Adipocyte (in vitro differentiated cells): ENCODE results near the gene TNKS2.

Experiments
- DNase-seq: peaks from one replicate; pipeline ENCODE4 v3.0.0-alpha.2; 2015; ENCODE audit warnings: low read depth
- H3K27me3 ChIP-seq: replicated peaks from 2 replicates; pipeline ENCODE4 v1.7.0; 2013; ENCODE audit warnings: mild to moderate bottlenecking, low read length, moderate library complexity; ENCODE audit not compliant: control insufficient read depth, insufficient read depth
- H3K36me3 ChIP-seq: 2 replicates; pipeline ENCODE4 v1.7.0; 2013; ENCODE audit warnings: low read length, mild to moderate bottlenecking, moderate library complexity; ENCODE audit not compliant: control insufficient read depth, insufficient read depth, severe bottlenecking
- H3K4me1 ChIP-seq: 2 replicates; pipeline ENCODE4 v1.7.0; 2013; ENCODE audit warnings: mild to moderate bottlenecking, low read length, moderate library complexity; ENCODE audit not compliant: control insufficient read depth, insufficient read depth
- H3K4me3 ChIP-seq: 2 replicates; pipeline ENCODE4 v1.7.0; 2013; ENCODE audit warnings: mild to moderate bottlenecking, low read length, moderate library complexity
- H3K9ac ChIP-seq: 2 replicates; pipeline ENCODE4 v1.7.0; 2013; ENCODE audit warnings: mild to moderate bottlenecking, low read length, moderate library complexity
- H3K9me3 ChIP-seq: 2 replicates; pipeline ENCODE4 v1.7.0; 2013; ENCODE audit warnings: mild to moderate bottlenecking, low read length, moderate library complexity; ENCODE audit not compliant: control insufficient read depth

TNKS2 gene

DNA sequence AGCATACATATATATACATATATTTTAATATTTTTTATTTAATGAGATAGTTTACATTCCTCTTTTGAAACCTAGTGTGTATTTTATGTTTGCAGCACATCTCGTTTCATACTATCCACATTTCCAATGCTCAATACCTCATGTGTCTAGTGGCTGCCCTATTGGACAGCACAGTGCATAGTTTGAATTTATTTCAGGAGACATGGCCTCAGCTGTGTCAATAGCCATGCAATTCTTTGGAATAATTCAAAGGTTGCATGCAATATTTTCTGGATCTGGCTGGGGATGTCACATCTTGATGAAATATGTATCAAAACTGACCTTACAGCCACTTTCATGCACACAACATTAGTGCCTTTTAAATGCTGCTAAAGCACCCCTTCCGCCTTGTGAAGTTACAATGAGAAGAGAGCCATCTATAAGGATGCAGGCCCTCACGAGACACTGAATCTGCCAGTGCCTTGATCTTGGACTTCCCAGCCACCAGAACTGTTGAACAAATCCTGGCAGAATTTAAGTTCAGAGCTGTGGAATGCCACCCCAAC lies 98.1 kb downstream of the TNKS2 start:
- DNase-seq: no peak
- H3K27me3 ChIP-seq: no peaks in the 10 kb centered on the region
- no peaks in the 10 kb centered on the region for H3K9me3 ChIP-seq
- no peak overlapping the region for H3K4me3 ChIP-seq
- no peak overlapping the region for H3K9ac ChIP-seq
- peaks cover 8% of the 10 kb centered on the region for H3K4me1 ChIP-seq
- H3K36me3 ChIP-seq: no peaks in the 10 kb centered on the region

DNA sequence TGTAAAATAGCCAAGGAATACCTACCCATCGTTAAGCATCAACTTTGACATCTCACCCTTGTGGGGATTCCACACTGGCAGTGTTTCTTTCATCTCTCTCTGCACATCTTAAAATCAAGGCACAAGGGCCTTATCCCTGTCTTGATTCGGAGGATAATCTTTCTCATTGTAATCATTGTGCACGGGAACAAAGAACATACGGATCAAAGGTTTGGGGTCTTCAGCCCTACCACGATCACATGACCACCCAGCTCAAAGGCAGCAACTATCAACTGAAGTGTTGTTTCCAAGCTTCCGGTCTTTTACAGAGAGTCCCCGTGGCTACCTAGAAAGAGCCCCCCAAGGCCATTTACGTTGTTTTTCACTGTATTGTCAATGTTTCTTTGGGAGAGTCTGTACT lies 99.2 kb downstream of the TNKS2 start:
- no peak overlapping the region for H3K4me3 ChIP-seq
- no peak for DNase-seq

DNA sequence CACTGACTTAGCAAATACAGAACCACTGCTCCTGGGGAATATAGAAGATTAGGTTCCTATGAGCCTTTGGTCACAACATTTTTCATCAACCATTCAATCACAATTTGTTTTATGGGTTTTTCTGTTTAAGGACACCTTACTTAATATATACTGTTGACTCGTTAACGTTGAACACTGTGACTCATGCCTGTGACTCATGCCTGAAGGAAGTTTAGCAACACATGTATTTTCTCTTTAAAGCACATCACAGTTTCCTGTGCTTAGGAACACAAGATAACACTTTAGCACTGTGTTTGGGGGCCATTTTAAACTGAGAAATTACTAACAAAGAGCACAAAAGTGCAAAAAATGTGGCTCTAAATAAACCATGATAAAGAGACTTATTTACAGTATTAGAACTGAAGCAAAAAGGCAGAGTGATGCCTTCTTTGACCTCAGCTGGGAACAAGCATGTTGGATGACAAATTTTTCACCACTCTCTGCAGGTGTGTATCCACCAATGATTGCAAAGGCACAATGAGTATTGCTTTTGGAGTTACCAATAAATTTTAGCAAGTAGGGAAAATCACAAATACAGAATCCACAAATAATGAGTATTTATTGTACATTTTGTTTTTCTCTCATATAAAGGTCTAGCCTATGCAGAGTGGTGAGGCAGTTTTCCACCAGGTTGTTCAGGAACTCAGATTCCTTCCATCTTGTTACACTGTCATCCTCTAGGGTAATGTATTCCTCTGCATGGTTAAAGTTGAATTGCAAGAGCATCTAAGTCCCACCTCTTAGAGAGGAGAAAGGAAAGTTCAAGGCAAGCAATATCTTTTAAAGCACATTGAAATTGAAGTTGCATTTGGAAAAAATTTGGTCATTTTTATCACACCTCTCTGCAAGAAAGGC lies 103.8 kb downstream of the TNKS2 start:
- DNase-seq: peak; percentile 89
- no peak overlapping the region for H3K4me3 ChIP-seq

More for the DNA sequence above, 99.2 kb downstream of the TNKS2 start:
- H3K4me1 ChIP-seq: peaks cover 11% of the 10 kb centered on the region
- no peaks in the 10 kb centered on the region for H3K27me3 ChIP-seq
- no peaks in the 10 kb centered on the region for H3K9me3 ChIP-seq
- H3K36me3 ChIP-seq: no peaks in the 10 kb centered on the region
- no peak overlapping the region for H3K9ac ChIP-seq

DNA sequence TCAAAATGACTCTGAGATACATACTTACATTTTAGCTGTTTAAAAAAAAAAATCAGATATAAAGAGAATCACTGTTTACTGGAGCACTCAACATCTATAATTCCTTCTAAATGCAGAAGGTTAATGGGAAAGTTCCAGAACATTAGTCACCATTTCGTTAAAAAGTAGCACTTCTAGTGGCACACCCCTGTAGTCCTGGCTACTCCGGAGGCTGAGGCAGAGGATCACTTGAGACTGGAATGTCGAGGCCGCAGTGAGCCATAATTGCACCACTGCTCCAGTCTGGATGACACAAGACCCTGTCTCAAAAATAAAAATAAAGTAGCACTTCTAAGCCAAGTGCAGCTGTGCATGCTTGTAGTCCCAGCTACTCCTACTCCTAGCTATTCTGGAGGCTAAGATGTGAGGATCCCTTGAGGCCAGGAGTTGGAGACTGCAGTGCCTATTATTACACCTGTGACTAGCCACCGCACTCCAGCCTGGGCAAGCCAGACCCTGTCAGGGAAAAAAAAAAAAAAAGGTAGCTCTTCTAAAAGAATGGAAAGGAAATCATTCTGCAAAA lies 108.9 kb downstream of the TNKS2 start:
- H3K4me1 ChIP-seq: peaks cover 22% of the 10 kb centered on the region
- H3K4me3 ChIP-seq: no peak overlapping the region

More for the DNA sequence above, 103.8 kb downstream of the TNKS2 start:
- Histone ChIP-seq H3K27me3 (no peaks in the 10 kb centered on the region), H3K4me1 (peaks cover 13% of the 10 kb centered on the region), H3K36me3 (no peaks in the 10 kb centered on the region), H3K9me3 (no peaks in the 10 kb centered on the region), H3K9ac (no peak overlapping the region)

DNA sequence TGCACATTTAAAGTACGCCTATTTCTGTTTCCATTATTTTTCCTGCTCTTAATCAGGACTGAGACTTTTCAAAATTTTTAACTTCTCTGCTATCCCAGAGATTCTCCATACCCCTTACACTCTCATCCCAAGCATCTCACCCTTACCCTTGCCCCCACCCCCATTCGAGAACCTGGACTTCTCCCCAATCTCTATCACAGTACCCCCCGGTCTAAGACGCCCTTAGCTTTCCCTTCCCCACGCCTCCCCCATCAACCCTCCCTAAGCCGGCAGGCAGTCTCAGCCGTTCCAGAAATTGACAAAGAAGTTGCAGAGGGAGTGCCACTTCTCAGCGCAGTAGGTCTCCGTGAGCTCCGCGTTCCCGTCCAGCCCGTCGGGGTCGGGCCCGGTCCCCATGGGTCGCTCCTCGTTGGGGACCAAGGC lies 109.7 kb downstream of the TNKS2 start:
- Histone ChIP-seq H3K4me1 (peaks cover 18% of the 10 kb centered on the region), H3K4me3 (peak overlapping the region; percentile 94)
- no peak for DNase-seq

More for the DNA sequence above, 108.9 kb downstream of the TNKS2 start:
- H3K9ac ChIP-seq: no peak overlapping the region
- H3K36me3 ChIP-seq: no peaks in the 10 kb centered on the region
- H3K9me3 ChIP-seq: no peaks in the 10 kb centered on the region
- no peak for DNase-seq
- H3K27me3 ChIP-seq: no peaks in the 10 kb centered on the region

DNA sequence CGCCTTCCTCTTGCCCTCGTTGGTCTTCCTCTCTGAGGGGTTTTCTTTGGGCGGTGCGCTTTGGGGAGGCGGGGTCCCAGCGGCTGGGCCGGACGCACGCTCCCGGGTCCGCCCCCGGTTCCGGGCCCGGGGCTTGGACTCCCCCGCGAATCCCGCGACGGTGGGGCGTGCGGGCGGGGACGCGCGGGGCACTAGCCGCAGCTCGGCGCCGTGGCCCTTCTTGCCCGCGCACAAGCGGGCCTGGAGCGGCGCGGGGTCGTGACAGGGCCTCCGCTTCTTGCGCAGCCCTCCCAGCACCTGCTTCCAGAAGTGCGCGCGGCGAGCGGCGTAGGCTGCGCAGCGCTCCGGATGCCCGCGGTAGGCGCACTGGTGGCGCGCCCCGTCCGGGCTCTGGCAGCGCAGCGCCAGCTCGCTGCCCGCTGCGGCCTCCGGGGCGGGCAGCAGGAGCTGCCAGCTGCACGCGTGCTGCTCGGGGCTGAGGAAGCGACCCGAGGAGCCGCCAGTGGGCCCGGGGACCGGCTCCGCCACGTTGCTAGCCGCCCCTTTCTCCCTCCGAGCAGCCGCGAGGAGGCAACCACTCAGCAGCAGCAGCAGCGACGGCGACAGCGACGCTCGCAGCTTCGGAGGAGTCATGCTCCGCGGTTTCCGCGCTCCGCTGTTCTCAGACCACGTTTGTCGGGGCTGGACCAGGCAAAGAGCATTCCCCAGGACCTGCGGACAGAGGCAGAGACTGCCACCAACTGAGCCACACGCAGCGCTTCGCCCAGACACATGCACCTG lies 110.3 kb downstream of the TNKS2 start:
- H3K4me1 ChIP-seq: peaks cover 18% of the 10 kb centered on the region
- H3K9ac ChIP-seq: peak overlapping the region; percentile 83
- peak overlapping the region; percentile 94 for H3K4me3 ChIP-seq
- H3K9me3 ChIP-seq: no peaks in the 10 kb centered on the region
- no peaks in the 10 kb centered on the region for H3K36me3 ChIP-seq
- no peaks in the 10 kb centered on the region for H3K27me3 ChIP-seq
- DNase-seq: peak; percentile 82

More for the DNA sequence above, 109.7 kb downstream of the TNKS2 start:
- Histone ChIP-seq H3K36me3 (no peaks in the 10 kb centered on the region), H3K9me3 (no peaks in the 10 kb centered on the region), H3K9ac (peak overlapping the region; percentile 83), H3K27me3 (no peaks in the 10 kb centered on the region)

DNA sequence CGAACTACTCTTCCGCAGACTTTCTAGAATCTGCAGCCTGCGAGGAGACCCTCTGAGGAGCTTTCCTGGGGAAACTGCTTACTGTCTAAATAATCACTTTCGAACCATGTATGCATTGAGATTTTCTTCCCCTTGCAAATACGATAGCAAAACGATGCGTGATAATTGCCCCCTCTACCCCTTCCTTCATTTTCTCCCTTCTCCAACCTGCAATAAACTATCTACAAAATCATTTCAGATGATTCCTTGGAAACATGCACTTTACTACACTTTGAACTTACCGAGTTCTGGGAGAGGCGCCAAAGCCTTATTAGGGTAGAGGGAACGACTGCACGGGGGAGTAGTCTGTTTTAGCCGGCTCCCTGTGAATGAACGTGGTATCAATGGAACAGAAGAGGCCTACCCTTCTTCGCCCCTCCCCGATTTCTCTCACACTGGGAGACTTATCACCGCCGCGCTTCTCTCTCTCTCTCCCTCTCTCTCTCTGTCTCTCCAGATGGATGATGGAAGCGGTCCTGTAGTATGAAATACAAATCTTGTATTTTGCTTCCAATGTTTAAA lies 111.0 kb downstream of the TNKS2 start, which contains the start of gene FGFBP3:
Gene FGFBP3 (minus strand): TSS at position 370 of the 561 bp plus-strand sequence. CDS start 517 bp downstream, outside the sequence.
- H3K4me1 ChIP-seq: peaks cover 18% of the 10 kb centered on the region
- no peaks in the 10 kb centered on the region for H3K36me3 ChIP-seq
- H3K9ac ChIP-seq: peak within 1 kb of the TSS; percentile 83
- peak within 1 kb of the TSS; percentile 94 for H3K4me3 ChIP-seq
- no peaks in the 10 kb centered on the region for H3K9me3 ChIP-seq
- DNase-seq: peak; percentile 71
- H3K27me3 ChIP-seq: no peaks in the 10 kb centered on the region

DNA sequence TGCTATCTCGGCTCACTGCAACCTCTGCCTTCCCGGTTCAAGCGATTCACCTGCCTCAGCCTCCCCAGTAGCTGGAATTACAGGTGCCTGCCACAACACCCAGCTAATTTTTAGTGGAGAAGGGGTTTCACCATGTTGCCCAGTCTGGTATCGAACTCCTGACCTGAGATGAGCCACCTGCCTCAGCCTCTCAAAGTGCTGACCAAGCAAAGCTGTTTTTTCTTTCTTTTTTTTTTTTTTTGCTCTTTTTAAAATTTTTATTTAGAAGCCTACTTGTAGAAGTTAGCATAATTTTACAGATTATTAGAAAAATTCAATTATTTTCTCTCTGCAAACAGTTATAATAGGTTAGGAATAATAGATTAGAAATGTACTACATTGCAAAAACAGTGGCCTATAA lies 112.2 kb downstream of the TNKS2 start:
- no peaks in the 10 kb centered on the region for H3K9me3 ChIP-seq
- DNase-seq: no peak

More for the DNA sequence above, 112.2 kb downstream of the TNKS2 start:
- Histone ChIP-seq H3K36me3 (no peaks in the 10 kb centered on the region), H3K9ac (no peak overlapping the region), H3K27me3 (no peaks in the 10 kb centered on the region), H3K4me1 (peaks cover 18% of the 10 kb centered on the region), H3K4me3 (no peak overlapping the region)
